Right cardiac atrium (tissue), 5 donors: ENCODE data around the gene CDK8. TPM values are rescaled to one million over a fixed set of nuclear protein-coding genes. Genes with fewer than 3 reads are reported as not detected.
A peak's percentile ranks its signal among the peaks of the same experiment; 100 is the strongest.

Experiments used
- ATAC-seq, 2 donors: fragments of 200-7000 bp; cut with Tn5 transposase; one replicate each; pipeline versions ENCODE4 v1.8.0 to v1.9.1; 2020; ENCODE audit warnings: moderate library complexity in 2 of 2, mild to moderate bottlenecking in 1 of 2
- DNase-seq, 3 donors: peaks; one replicate each; pipeline ENCODE4 v3.0.0-alpha.2; 2020
- H3K27ac ChIP-seq: one replicate; pipeline ENCODE4 v1.5.1; 2013; ENCODE audit warnings: mild to moderate bottlenecking, low read length, control low read depth, moderate library complexity
- H3K27me3 ChIP-seq: one replicate; pipeline ENCODE4 v1.6.1; 2013; ENCODE audit not compliant: control insufficient read depth, insufficient read depth
- H3K4me1 ChIP-seq: one replicate; pipeline ENCODE4 v1.6.1; 2013; ENCODE audit warnings: low read length; ENCODE audit not compliant: control insufficient read depth, insufficient read depth
- H3K4me3 ChIP-seq: one replicate; pipeline ENCODE4 v1.5.1; 2013; ENCODE audit warnings: low read length, control low read depth
- H3K9me3 ChIP-seq: one replicate; pipeline ENCODE4 v1.6.1; 2013; ENCODE audit warnings: low read length; ENCODE audit not compliant: control insufficient read depth
- WGBS: extraction: QIAGEN DNeasy Blood & Tissue Kit; methylation state at CpG from one replicate; pipeline ENCODE4 v1.1.7; 2013; 5-methylcytosine and 5-hydroxymethylcytosine counted together
- intact Hi-C, 4 donors: fragments of 100-400 bp; cut with DNase I; formaldehyde crosslinking; loops; one replicate each; pipeline versions ENCODE4 v1.11.0 to v1.14.0; 2022 to 2023
- long read RNA-seq, 4 donors: library from polyadenylated mRNA; unstranded; transcript quantifications; one replicate each; pipeline ENCODE4 v2.0.0, GENCODE V29; 2020 to 2021
- polyA plus RNA-seq: library from polyadenylated mRNA; stranded (reverse); fragments of 200-250 nt; gene quantifications from one replicate; pipeline ENCODE4 v1.2.3, GENCODE V29; 2013
- total RNA-seq, 4 donors: library from RNA; stranded (reverse); fragmentation: NEBNext Ultra II Directional; extraction: Animal tissue kit (Norgen Biotek cat#: 25700); gene quantifications; one replicate each; pipeline ENCODE4 v1.2.1, GENCODE V29; 2021
- donor health status: healthy with polysubstance abuse.
- donor health status: DM: no; HTN: yes; CAD: no.
- donor health status: DM: no; HTN: no; CAD: no.
- donor health status: DM: no; HTN: yes; CAD: no; lungs with severe emphysema.
- donor health status: DM: yes; HTN: yes; CAD: no.

The CDK8 gene
- 10 to 100 TPM in 3 of 4 donors, 1 to 10 TPM in 1; 10.0 to 13.6 (median 11.9) TPM for total RNA-seq
- polyA plus RNA-seq: 6.1 TPM
- long read RNA-seq, donor 1, transcript CDK8-201 (13 exons, 3,055 nt): major isoform, 13 of 21 reads
- long read RNA-seq, donor 1, partial matches to known transcripts: 0 of 21 reads
- long read RNA-seq, donor 1, other reads (novel, unspliced or antisense): 6 of 21 reads
- long read RNA-seq, donor 2, transcript CDK8-201 (13 exons, 3,055 nt): major isoform, 7 of 12 reads
- long read RNA-seq, donor 2, partial matches to known transcripts: 1 of 12 reads
- long read RNA-seq, donor 2, other reads (novel, unspliced or antisense): 3 of 12 reads
- long read RNA-seq, donor 3, transcript CDK8-201 (13 exons, 3,055 nt): major isoform, 9 of 13 reads
- long read RNA-seq, donor 3, partial matches to known transcripts: 2 of 13 reads
- long read RNA-seq, donor 3, other reads (novel, unspliced or antisense): 2 of 13 reads
- long read RNA-seq, donor 4, partial matches to known transcripts: 1 of 8 reads
- long read RNA-seq, donor 4, other reads (novel, unspliced or antisense): 5 of 8 reads

GRCh38 chr13:26253787-26254582 is at the start of gene CDK8:
Gene CDK8 (plus strand): TSS chr13:26254129. CDS start chr13:26254642, 513 bp downstream.
- under 1% methylated on average over 79 of the region's 79 CpGs for WGBS
- Histone ChIP-seq H3K4me1 (no peaks in the 10 kb centered on the region), H3K27me3 (no peaks in the 10 kb centered on the region), H3K4me3 (peak within 1 kb of the TSS; percentile 91), H3K9me3 (no peaks in the 10 kb centered on the region), H3K27ac (peak within 1 kb of the TSS; percentile 86)
- ATAC-seq (peak; percentile 97 to 98), DNase-seq (peak; percentile 94 to 98 (median 97))
- intact Hi-C loops: no loop called here

GRCh38 chr13:26208287-26208686 is 45.6 kb upstream of the CDK8 start:
- Histone ChIP-seq H3K27ac (no peak overlapping the region), H3K4me3 (no peak overlapping the region), H3K4me1 (no peaks in the 10 kb centered on the region), H3K27me3 (no peaks in the 10 kb centered on the region), H3K9me3 (no peaks in the 10 kb centered on the region)
- intact Hi-C loops: no loop called here
- 96% methylated on average over 1 of the region's 1 CpG for WGBS
- DNase-seq (no peak), ATAC-seq (no peak)

- DNase-seq: no peak
- WGBS: 80% methylated on average over 1 of the region's 1 CpG
- no peak overlapping the region for H3K27ac ChIP-seq
- no peaks in the 10 kb centered on the region for H3K4me1 ChIP-seq
- no peaks in the 10 kb centered on the region for H3K27me3 ChIP-seq
- intact Hi-C loops: no loop called here
- no peaks in the 10 kb centered on the region for H3K9me3 ChIP-seq
- no peak overlapping the region for H3K4me3 ChIP-seq
- ATAC-seq: no peak
Observed at GRCh38 chr13:26213345-26213744, 40.6 kb upstream of the CDK8 start.

GRCh38 chr13:26213982-26214381 is 39.9 kb upstream of the CDK8 start:
- no peak overlapping the region for H3K4me3 ChIP-seq
- H3K27me3 ChIP-seq: no peaks in the 10 kb centered on the region
- intact Hi-C loops: no loop called here
- no peaks in the 10 kb centered on the region for H3K9me3 ChIP-seq
- no peaks in the 10 kb centered on the region for H3K4me1 ChIP-seq
- 93% methylated on average over 6 of the region's 6 CpGs for WGBS
- H3K27ac ChIP-seq: no peak overlapping the region
- DNase-seq: no peak
- no peak for ATAC-seq

- no peak overlapping the region for H3K4me3 ChIP-seq
- 80% methylated on average over 2 of the region's 2 CpGs for WGBS
Observed at GRCh38 chr13:26216042-26216441, 37.9 kb upstream of the CDK8 start.

GRCh38 chr13:26219726-26220125 is 34.2 kb upstream of the CDK8 start:
- 51% methylated on average over 1 of the region's 1 CpG for WGBS
- DNase-seq: no peak
- H3K9me3 ChIP-seq: no peaks in the 10 kb centered on the region
- H3K4me1 ChIP-seq: no peaks in the 10 kb centered on the region
- H3K27me3 ChIP-seq: no peaks in the 10 kb centered on the region
- intact Hi-C loops: no loop called here
- ATAC-seq: no peak
- no peak overlapping the region for H3K4me3 ChIP-seq
- no peak overlapping the region for H3K27ac ChIP-seq

More at GRCh38 chr13:26216042-26216441, 37.9 kb upstream of the CDK8 start:
- intact Hi-C loops: no loop called here
- Histone ChIP-seq H3K27ac (no peak overlapping the region), H3K9me3 (no peaks in the 10 kb centered on the region), H3K27me3 (no peaks in the 10 kb centered on the region), H3K4me1 (no peaks in the 10 kb centered on the region)
- DNase-seq (no peak), ATAC-seq (no peak)

- intact Hi-C loops: no loop called here
- DNase-seq: no peak
- Histone ChIP-seq H3K9me3 (no peaks in the 10 kb centered on the region), H3K27ac (no peak overlapping the region), H3K4me3 (no peak overlapping the region), H3K27me3 (no peaks in the 10 kb centered on the region), H3K4me1 (no peaks in the 10 kb centered on the region)
- ATAC-seq: no peak
- WGBS: 87% methylated on average over 2 of the region's 2 CpGs
Observed at GRCh38 chr13:26220575-26220974, 33.4 kb upstream of the CDK8 start.

GRCh38 chr13:26221399-26221720 is 32.6 kb upstream of the CDK8 start:
- ATAC-seq: peak; percentile 54 to 78
- Histone ChIP-seq H3K4me3 (peak overlapping the region; percentile 76), H3K9me3 (no peaks in the 10 kb centered on the region), H3K4me1 (no peaks in the 10 kb centered on the region), H3K27me3 (no peaks in the 10 kb centered on the region), H3K27ac (peak overlapping the region; percentile 96)
- intact Hi-C loops: no loop called here
- DNase-seq: no peak
- WGBS: under 1% methylated on average over 16 of the region's 16 CpGs

GRCh38 chr13:26221721-26222519 is 32.0 kb upstream of the CDK8 start, which contains the start of gene RNF6:
Gene RNF6 (minus strand): TSS chr13:26222314. CDS start chr13:26219649, 2,665 bp downstream.
- Histone ChIP-seq H3K27ac (peak within 1 kb of the TSS; percentile 96), H3K4me1 (no peaks in the 10 kb centered on the region), H3K4me3 (peak within 1 kb of the TSS; percentile 76), H3K9me3 (no peaks in the 10 kb centered on the region), H3K27me3 (no peaks in the 10 kb centered on the region)
- WGBS: under 1% methylated on average over 67 of the region's 67 CpGs
- intact Hi-C loops: no loop called here
- DNase-seq (peak; percentile 94 to 98 (median 94)), ATAC-seq (peak; percentile 99)

- no peaks in the 10 kb centered on the region for H3K4me1 ChIP-seq
- intact Hi-C loops: no loop called here
- H3K27ac ChIP-seq: peak overlapping the region; percentile 96
- DNase-seq (no peak), ATAC-seq (peak; percentile 82 to 83)
- no peaks in the 10 kb centered on the region for H3K9me3 ChIP-seq
- no peaks in the 10 kb centered on the region for H3K27me3 ChIP-seq
- peak overlapping the region; percentile 76 for H3K4me3 ChIP-seq
- WGBS: 21% methylated on average over 16 of the region's 16 CpGs
Observed at GRCh38 chr13:26222520-26223046, 31.3 kb upstream of the CDK8 start.
